ENCODE results near the gene MEGF9. TPM values are rescaled to one million over a fixed set of nuclear protein-coding genes. Genes with fewer than 3 reads are reported as not detected.
"Not testable (repeated sequence)": the region's sequence is repeated elsewhere in the genome, so short reads cannot be mapped to it uniquely, and the experiment has no call there.

MEGF9 gene
- total RNA-seq, 1 donor from 2014 or later, result 24.5 TPM

- no peak for DNase-seq (ENCODE audit: low spot score)
Measured at GRCh38 chr9:120579139-120580050, 134.9 kb downstream of the MEGF9 start.

DNA sequence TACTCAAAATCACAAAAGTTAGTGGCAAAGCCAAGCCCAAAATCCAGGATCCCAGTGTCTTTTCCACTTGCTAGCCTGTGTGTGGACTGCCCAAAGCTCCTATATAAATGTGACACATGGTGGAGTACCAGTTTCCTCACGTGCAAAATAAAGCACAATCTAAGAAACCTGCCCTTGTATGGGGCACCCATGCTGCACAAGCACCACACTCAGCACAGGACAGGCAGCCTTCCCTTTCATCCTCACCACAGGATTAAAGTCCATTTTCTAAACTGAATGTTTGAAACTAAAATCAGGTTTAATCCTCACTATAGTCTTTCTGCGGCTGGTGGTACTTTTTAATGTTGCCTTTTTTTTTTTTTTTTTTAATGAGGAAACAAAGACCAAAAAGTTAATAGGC, 139.8 kb downstream of the MEGF9 start:
- DNase-seq (ENCODE audit: low spot score), result no peak

- DNase-seq (ENCODE audit: low spot score), result no peak
Measured at GRCh38 chr9:120572472-120572871, 141.8 kb downstream of the MEGF9 start.

- DNase-seq (ENCODE audit: low spot score), result no peak
Measured at GRCh38 chr9:120571443-120572257, 142.6 kb downstream of the MEGF9 start.

GRCh38 chr9:120570296-120570695, 144.0 kb downstream of the MEGF9 start:
- no peak for DNase-seq (ENCODE audit: low spot score)

- no peak for DNase-seq (ENCODE audit: low spot score)
Measured at GRCh38 chr9:120569556-120569955, 144.7 kb downstream of the MEGF9 start.

DNA sequence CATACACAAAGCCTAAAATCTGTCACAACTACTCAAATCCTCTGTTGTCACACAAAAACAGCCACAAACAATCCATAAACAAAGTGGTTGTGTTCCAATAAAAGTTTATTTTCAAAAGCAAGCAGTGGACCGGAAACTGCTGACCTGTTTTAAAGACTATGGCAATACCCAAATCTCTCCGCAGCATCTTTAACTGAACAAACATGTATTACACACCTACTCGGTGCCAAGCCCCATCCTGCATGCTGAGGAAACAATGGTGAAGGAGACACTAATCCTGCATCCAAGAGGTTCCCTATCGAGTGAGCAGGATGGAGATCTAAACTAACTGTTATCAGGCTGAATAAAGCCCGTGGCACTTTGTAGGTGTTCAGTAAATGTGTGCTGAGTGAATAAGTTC, 145.5 kb downstream of the MEGF9 start:
- DNase-seq (ENCODE audit: low spot score), result no peak

- no peak for DNase-seq (ENCODE audit: low spot score)
Measured at GRCh38 chr9:120567874-120568273, 146.4 kb downstream of the MEGF9 start.

- DNase-seq (ENCODE audit: low spot score), result no peak
Measured at GRCh38 chr9:120567081-120567480, 147.2 kb downstream of the MEGF9 start.

DNA sequence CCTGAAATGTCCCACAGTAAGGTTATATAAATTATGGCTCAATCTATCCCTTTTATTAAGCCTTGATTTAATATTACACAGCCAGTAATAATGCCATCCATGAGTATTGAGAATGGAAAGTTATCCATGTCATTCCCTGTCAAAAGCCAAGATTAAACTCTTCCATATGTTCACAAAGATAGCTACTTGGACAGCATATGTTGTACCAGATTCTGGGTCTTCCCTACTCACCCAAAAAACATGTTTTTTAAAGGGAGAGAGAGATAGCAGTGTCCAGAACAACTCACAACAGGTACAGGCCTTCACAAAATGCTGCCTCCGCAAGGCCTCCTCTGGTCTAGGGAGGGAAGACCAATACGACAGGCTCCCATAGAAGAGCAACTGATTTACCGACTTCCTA, 149.7 kb downstream of the MEGF9 start:
- no peak for DNase-seq (ENCODE audit: low spot score)

DNA sequence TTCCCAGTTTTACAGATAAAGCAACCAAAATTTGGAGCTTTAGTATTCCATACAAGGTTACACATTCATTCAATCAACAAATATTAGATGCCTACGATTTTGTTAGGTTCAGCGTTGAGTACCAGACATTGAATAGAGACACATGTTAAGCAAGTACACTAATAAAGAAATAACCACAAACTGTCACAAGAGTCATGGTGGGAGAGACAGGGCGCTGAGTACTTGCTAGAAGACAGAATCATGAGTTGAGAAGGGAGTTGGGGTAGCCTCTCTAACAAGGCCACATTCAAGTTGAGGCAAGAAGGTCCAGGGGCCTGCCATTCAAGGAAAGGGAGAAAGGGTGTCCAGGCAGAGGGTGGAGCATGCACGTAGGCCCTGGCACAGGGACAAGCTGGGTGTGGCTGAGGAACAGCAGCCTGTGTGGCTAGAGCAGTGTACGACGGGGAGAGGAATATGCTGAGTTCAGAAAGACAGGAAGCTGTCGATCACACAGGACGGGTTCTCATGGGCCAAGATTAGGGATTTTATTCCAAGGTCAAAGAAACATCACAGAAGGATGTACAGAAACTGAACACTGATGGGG, 151.3 kb downstream of the MEGF9 start:
- no peak for DNase-seq (ENCODE audit: low spot score)

DNA sequence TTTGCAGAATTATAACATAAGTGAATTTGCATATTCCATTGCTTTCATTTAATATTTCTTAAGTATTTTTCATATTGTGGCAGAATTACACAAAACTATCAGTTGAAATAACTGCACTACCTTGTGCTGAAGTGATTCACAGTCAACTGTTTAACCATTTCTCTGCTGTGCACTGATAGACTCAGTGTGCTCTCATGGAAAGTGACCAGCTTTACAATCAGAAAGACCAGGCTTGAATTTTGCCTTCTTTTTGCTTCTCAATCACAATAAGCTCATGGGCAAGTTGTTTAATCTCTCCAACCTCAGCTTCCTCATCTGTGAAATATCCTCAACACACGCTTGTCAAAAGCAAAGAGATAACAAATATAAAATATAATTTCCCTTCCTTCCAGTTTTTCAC, 152.6 kb downstream of the MEGF9 start:
- DNase-seq (ENCODE audit: low spot score), result no peak

DNA sequence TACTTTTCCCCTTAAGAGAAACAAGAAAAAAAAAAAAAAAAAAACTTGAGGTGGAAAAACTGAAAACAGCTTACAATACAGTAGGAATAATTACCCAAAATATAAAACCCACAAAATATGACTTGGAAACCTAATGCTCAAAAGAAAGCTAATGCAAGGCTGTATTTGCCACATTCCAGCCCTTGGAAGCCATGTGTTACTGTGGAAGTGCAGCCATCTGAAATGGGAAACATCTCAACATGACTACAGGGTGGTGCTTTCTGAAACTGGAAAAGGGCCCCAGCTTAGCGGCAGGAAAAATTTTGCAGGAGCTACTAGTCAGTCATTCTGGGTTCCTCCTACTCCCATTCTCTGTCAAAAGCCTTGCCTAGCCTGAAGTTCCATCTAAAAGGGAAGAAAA, 154.7 kb downstream of the MEGF9 start:
- DNase-seq (ENCODE audit: low spot score), result no peak

- DNase-seq (ENCODE audit: low spot score), result no peak
Measured at GRCh38 chr9:120558454-120558853, 155.8 kb downstream of the MEGF9 start.

- no peak for DNase-seq (ENCODE audit: low spot score)
Measured at GRCh38 chr9:120557205-120557604, 157.1 kb downstream of the MEGF9 start.

GRCh38 chr9:120556775-120557174, 157.5 kb downstream of the MEGF9 start:
- no peak for DNase-seq (ENCODE audit: low spot score)

GRCh38 chr9:120555839-120556238, 158.4 kb downstream of the MEGF9 start:
- DNase-seq (ENCODE audit: low spot score), result no peak

DNA sequence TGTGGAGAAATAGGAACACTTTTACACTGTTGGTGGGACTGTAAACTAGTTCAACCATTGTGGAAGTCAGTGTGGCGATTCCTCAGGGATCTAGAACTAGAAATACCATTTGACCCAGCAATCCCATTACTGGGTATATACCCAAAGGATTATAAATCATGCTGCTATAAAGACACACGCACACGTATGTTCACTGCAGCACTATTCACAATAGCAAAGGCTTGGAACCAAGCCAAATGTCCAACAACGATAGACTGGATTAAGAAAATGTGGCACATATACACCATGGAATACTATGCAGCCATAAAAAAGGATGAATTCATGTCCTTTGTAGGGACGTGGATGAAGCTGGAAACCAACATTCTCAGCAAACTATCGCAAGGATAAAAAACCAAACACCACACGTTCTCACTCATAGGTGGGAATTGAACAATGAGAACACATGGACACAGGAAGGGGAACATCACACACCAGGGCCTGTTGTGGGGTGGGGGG, 162.0 kb downstream of the MEGF9 start:
- DNase-seq (ENCODE audit: low spot score), result not testable (repeated sequence)
